Measurements from ENCODE around the gene UQCC3. TPM values are rescaled to one million over a fixed set of nuclear protein-coding genes. Genes with fewer than 3 reads are reported as not detected.
"Not testable (repeated sequence)": the region's sequence is repeated elsewhere in the genome, so short reads cannot be mapped to it uniquely, and the experiment has no call there.

UQCC3 gene
- total RNA-seq, 3 donors from 2014 or later = 7.4 to 9.8 (median 8.3) TPM

DNA sequence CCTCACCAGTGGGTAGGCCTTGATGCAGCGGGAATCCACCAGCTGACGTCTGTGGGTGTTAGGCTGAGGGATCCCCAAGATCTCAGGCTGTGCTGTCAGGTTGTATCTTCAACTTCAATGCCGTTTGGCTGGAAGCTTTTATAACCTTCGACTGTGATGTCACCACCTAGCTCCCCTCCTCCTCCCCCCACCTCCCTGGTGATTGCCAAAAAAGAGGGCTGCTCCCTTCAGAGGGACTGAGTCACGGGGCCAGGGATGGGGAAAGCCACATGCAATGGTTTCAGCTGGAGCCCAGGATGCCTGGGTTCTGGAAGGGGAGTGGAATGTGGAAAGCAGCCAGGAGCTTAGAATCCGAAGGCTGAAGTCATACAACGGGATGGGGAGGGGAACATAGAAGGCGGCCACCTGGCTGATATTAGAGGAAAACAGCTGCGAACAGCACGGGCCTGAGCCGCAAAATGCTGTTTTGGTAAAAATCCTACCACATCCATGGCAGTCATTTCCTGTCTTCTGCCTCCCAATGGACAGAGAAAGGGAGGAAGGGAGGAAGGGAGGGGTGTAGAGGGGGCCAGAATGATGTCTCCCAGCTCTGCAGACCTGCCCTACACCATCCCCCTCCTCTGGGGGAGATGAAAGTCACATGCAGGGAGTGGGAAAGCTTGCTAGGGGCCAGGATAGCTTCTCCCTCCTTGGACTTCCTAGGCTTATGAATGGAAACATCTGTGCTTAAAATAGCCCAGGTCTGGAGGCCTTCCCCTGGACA is 18.1 kb downstream of the UQCC3 start, which contains the start of gene LRRN4CL:
LRRN4CL (minus strand) TSS at position 110 of the 763 bp plus-strand sequence. CDS start 1,022 bp downstream, outside the sequence.
- DNase-seq (ENCODE audit: low spot score in 2 of 2) = peak in 1 of 2 donors; percentile 53
- H3K4me1 ChIP-seq = no peaks in the 10 kb centered on the region
- H3K27ac ChIP-seq = peak within 1 kb of the TSS; percentile 43 to 91
- intact Hi-C loops (cut with DNase I; ENCODE audit: low total_unique reads) = no loop called here
- TF ChIP-seq POLR2A (IDR thresholded peaks at IDR 0.05) = no peak
- TF ChIP-seq, protein P1, sequence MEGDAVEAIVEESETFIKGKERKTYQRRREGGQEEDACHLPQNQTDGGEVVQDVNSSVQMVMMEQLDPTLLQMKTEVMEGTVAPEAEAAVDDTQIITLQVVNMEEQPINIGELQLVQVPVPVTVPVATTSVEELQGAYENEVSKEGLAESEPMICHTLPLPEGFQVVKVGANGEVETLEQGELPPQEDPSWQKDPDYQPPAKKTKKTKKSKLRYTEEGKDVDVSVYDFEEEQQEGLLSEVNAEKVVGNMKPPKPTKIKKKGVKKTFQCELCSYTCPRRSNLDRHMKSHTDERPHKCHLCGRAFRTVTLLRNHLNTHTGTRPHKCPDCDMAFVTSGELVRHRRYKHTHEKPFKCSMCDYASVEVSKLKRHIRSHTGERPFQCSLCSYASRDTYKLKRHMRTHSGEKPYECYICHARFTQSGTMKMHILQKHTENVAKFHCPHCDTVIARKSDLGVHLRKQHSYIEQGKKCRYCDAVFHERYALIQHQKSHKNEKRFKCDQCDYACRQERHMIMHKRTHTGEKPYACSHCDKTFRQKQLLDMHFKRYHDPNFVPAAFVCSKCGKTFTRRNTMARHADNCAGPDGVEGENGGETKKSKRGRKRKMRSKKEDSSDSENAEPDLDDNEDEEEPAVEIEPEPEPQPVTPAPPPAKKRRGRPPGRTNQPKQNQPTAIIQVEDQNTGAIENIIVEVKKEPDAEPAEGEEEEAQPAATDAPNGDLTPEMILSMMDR (IDR thresholded peaks at IDR 0.05) = no peak
- TF ChIP-seq POLR2AphosphoS5 (IDR thresholded peaks at IDR 0.05) = peak; percentile 30 to 99 (median 52)
- no peaks in the 10 kb centered on the region for H3K27me3 ChIP-seq
- no peaks in the 10 kb centered on the region for H3K9me3 ChIP-seq
- no peaks in the 10 kb centered on the region for H3K36me3 ChIP-seq
- H3K4me3 ChIP-seq = peak within 1 kb of the TSS; percentile 35 to 56 (median 38)

DNA sequence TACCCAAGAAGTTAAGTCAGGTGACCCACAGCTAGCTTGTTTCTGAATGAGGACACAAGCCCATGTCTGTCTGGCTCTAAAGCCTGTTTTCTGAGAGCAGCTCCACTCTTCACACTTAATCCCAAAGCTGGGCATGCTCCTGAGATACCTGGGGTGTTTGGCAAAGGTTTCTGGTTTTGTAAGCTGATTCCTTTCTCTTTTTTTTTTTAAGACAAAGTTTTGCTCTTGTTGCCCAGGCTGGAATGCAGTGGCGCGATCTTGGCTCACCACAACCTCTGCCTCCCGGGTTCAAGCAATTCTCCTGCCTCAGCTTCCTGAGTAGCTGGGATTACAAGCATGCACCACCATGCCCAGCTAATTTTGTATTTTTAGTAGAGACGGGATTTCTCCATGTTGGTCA is 22.2 kb downstream of the UQCC3 start:
- H3K9me3 ChIP-seq; DNase-seq (ENCODE audit: low spot score in 2 of 2); H3K27me3 ChIP-seq; H3K36me3 ChIP-seq; H3K27ac ChIP-seq; H3K4me3 ChIP-seq; H3K4me1 ChIP-seq: not testable (repeated sequence)
- intact Hi-C loops (cut with DNase I; ENCODE audit: low total_unique reads) = loop anchor here (1.0 kb wide), 1 partner anchor 21 kb away; the partner anchor contains the start of gene LBHD1

DNA sequence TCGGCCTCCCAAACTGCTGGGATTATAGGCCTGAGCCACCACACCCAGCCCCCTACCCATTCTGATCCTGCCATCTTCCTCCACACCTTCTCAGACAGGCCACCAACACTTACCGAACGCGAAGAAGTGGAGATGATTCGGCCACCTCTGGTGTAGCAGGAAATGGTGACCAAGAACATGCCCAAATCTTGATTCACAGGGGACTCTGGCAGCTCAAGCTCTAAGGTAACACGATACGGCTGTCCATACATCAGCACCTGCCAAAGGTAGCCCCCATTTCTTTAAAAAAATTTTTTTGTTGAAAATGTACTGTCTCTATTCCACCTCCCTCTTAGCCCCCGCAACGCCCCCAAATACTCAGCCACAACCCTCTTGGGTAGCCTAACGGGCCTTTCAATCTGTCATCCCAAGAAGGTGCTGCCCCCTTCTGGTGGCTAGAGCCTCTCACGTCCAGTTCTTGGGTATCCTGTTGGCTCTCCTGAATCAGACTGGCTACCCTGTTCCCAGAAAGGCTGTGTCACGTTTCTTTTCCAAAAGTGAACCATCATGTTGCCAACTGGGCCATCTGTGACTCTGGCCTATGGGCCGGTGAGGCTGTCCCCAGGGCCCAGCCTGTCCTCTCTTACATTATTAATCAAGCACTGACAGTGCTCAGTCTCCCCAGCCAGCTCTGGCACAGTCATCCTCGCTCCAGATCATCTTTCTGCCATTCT is 23.1 kb downstream of the UQCC3 start:
- Histone ChIP-seq H3K27me3 (no peaks in the 10 kb centered on the region), H3K4me3 (no peak overlapping the region), H3K36me3 (no peaks in the 10 kb centered on the region), H3K27ac (peak overlapping the region in 1 of 2 donors; percentile 38), H3K9me3 (no peaks in the 10 kb centered on the region), H3K4me1 (no peaks in the 10 kb centered on the region)
- intact Hi-C loops (cut with DNase I; ENCODE audit: low total_unique reads) = loop anchor here (1.0 kb wide), 1 partner anchor 22 kb away; the partner anchor contains the start of gene LBHD1
- peak; percentile 66 to 68 for DNase-seq (ENCODE audit: low spot score in 2 of 2)
- TF ChIP-seq, protein P1 (IDR thresholded peaks at IDR 0.05) = peak; percentile 45 to 72 (median 62)
- TF ChIP-seq POLR2A (IDR thresholded peaks at IDR 0.05) = no peak
- TF ChIP-seq POLR2AphosphoS5 (IDR thresholded peaks at IDR 0.05) = peak in 1 of 3 donors; percentile 23

DNA sequence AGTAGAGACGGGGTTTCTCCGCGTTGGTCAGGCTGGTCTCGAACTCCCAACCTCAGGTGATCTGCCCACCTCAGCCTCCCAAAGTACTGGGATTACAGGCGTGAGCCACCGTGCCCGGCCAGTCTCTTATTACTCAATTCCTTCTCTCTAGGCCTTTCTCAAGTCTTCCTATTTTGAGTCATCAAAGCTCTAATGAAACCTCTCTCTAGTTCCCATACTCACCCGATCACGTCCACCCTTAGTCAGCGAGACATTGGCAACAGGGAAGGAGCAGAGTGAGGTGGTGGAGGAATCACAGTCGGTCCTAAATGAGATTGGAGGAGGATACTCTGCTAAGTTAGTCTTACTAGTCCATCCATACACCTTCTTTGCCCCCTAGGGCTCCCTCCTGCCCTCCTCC is 30.8 kb downstream of the UQCC3 start:
- DNase-seq (ENCODE audit: low spot score in 2 of 2) = no peak

DNA sequence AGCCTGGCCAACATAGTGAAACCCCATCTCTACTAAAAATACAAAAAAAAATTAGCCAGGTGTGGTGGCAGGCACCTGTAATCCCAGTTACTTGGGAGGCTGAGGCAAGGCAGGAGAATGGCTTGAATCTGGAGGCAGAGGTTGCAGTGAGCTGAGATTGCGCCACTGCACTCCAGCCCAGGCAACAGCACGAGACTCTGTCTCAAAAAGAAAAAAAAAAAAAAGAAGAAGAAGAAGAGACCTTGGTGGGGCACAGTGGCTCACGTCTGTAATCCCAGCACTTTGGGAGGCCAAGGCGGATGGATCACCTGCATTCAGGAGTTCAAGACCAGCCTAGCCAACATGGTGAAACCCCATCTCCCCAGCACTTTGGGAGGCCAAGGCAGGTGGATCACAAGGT is 32.4 kb downstream of the UQCC3 start:
- DNase-seq (ENCODE audit: low spot score in 2 of 2); H3K4me3 ChIP-seq; H3K27ac ChIP-seq; H3K9me3 ChIP-seq; intact Hi-C loops (cut with DNase I; ENCODE audit: low total_unique reads); H3K36me3 ChIP-seq; H3K27me3 ChIP-seq: not testable (repeated sequence)
- H3K4me1 ChIP-seq = peaks cover 3 to 16% of the 10 kb centered on the region in 2 donors

More for the DNA sequence above, 30.8 kb downstream of the UQCC3 start:
- H3K36me3 ChIP-seq = no peaks in the 10 kb centered on the region
- H3K27ac ChIP-seq = no peak overlapping the region
- intact Hi-C loops (cut with DNase I; ENCODE audit: low total_unique reads) = no loop called here
- H3K4me3 ChIP-seq = no peak overlapping the region
- no peaks in the 10 kb centered on the region for H3K9me3 ChIP-seq
- TF ChIP-seq, protein P1 (IDR thresholded peaks at IDR 0.05) = no peak
- TF ChIP-seq POLR2A (IDR thresholded peaks at IDR 0.05) = no peak
- no peak for TF ChIP-seq POLR2AphosphoS5 (IDR thresholded peaks at IDR 0.05)
- H3K27me3 ChIP-seq = no peaks in the 10 kb centered on the region
- H3K4me1 ChIP-seq = peaks cover 3 to 9% of the 10 kb centered on the region in 2 donors

DNA sequence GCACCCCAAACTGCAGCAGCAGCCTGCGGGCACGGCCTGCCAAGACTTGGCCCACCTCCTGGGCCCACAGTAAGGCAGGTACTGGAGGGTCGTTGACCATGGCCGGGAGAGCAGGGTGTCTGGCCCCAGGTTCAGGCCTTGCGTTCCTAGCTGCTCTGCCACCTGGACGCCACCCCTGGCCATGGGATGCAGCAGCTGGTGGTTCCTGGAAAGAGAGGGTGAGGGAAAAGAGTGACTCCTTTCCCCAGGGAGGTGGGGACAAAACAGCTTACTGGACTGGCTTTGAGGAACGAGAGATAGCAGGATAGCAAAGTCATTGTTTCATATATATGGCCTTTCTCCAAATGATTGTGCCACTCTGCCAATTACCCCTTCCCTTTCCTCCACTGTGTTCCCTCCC is 33.9 kb downstream of the UQCC3 start:
- H3K27ac ChIP-seq = peak overlapping the region; percentile 83 to 92
- intact Hi-C loops (cut with DNase I; ENCODE audit: low total_unique reads) = no loop called here
- no peaks in the 10 kb centered on the region for H3K36me3 ChIP-seq
- no peak for DNase-seq (ENCODE audit: low spot score in 2 of 2)
- no peaks in the 10 kb centered on the region for H3K9me3 ChIP-seq
- H3K4me3 ChIP-seq = peak overlapping the region; percentile 64 to 87 (median 75)
- TF ChIP-seq, protein P1 (IDR thresholded peaks at IDR 0.05) = no peak
- TF ChIP-seq POLR2A (IDR thresholded peaks at IDR 0.05) = no peak
- no peak for TF ChIP-seq POLR2AphosphoS5 (IDR thresholded peaks at IDR 0.05)
- no peaks in the 10 kb centered on the region for H3K27me3 ChIP-seq
- H3K4me1 ChIP-seq = peaks cover 3 to 16% of the 10 kb centered on the region in 2 donors

All from breast epithelium (tissue), 4 donors.